GM12874 (cell line): ENCODE measurements around the gene EVL.

ENCODE experiments used
- CTCF ChIP-seq: IDR thresholded peaks from 2 replicates; pipeline ENCODE4 v1.5.1; 2011; ENCODE audit warnings: low read depth, mild to moderate bottlenecking, control low read depth, low read length, moderate library complexity; ENCODE audit not compliant: insufficient read depth

The EVL gene

GRCh38 chr14:100091386-100091785 lies 26.2 kb downstream of the EVL start:
- TF ChIP-seq CTCF: no peak

GRCh38 chr14:100092832-100093231 lies 27.6 kb downstream of the EVL start:
- no peak for TF ChIP-seq CTCF

GRCh38 chr14:100093319-100093718 lies 28.1 kb downstream of the EVL start:
- TF ChIP-seq CTCF: no peak

- TF ChIP-seq CTCF: no peak
Observed at GRCh38 chr14:100096656-100097055, 31.4 kb downstream of the EVL start.

GRCh38 chr14:100098171-100098570 lies 32.9 kb downstream of the EVL start:
- no peak for TF ChIP-seq CTCF

- TF ChIP-seq CTCF: no peak
Observed at GRCh38 chr14:100100032-100100703, 34.9 kb downstream of the EVL start.

- no peak for TF ChIP-seq CTCF
Observed at GRCh38 chr14:100102156-100102785, 37.0 kb downstream of the EVL start.
